ENCODE measurements around the gene B4GALNT3.

- no peak for TF ChIP-seq FOXK2 (IDR thresholded peaks at IDR 0.05)
- TF ChIP-seq CREB1 (IDR thresholded peaks at IDR 0.05; ENCODE audit: low read depth), result no peak
- TF ChIP-seq, protein P1, sequence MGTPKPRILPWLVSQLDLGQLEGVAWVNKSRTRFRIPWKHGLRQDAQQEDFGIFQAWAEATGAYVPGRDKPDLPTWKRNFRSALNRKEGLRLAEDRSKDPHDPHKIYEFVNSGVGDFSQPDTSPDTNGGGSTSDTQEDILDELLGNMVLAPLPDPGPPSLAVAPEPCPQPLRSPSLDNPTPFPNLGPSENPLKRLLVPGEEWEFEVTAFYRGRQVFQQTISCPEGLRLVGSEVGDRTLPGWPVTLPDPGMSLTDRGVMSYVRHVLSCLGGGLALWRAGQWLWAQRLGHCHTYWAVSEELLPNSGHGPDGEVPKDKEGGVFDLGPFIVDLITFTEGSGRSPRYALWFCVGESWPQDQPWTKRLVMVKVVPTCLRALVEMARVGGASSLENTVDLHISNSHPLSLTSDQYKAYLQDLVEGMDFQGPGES (IDR thresholded peaks at IDR 0.05), result no peak
- TF ChIP-seq CBX3 (IDR thresholded peaks at IDR 0.05; ENCODE audit: borderline replicate concordance, low read depth), result no peak
- TF ChIP-seq NFYB (IDR thresholded peaks at IDR 0.05; ENCODE audit: insufficient read depth, low read depth, low read length), result no peak
- no peak for TF ChIP-seq CTCF (IDR thresholded peaks at IDR 0.05 in 2 of 3, conservative IDR thresholded peaks at IDR 0.05 in 1 of 3; ENCODE audit: control insufficient read depth in 2 of 3, extremely low read depth in 1 of 3, insufficient read depth in 1 of 3, low read depth in 3 of 3, low read length in 3 of 3)
- TF ChIP-seq CREM (IDR thresholded peaks at IDR 0.05; ENCODE audit: low read depth), result no peak
- no peak for TF ChIP-seq NRF1 (conservative IDR thresholded peaks at IDR 0.05; ENCODE audit: low read depth, low read length)
- TF ChIP-seq POLR2AphosphoS5 (IDR thresholded peaks at IDR 0.05; ENCODE audit: low read length), result no peak
Measured at GRCh38 chr12:475286-475685, 15.5 kb downstream of the B4GALNT3 start.

All from GM12878 (cell line).